HEK293 (cell line): ENCODE results near the gene ANKEF1.

Source experiments
- REST ChIP-seq: fragments of 450-650 bp; formaldehyde crosslinking; IDR thresholded peaks from 2 replicates; pipeline ENCODE4 v1.5.1; 2016; ENCODE audit warnings: missing biosample characterization, missing genetic modification characterization
- SP2 ChIP-seq: fragments of 450-650 bp; formaldehyde crosslinking; IDR thresholded peaks from 2 replicates; pipeline ENCODE4 v1.5.1; 2016; ENCODE audit warnings: missing biosample characterization, missing genetic modification characterization
- ZNF121 ChIP-seq: fragments of 450-650 bp; formaldehyde crosslinking; IDR thresholded peaks from 2 replicates; pipeline ENCODE4 v1.5.1; 2016; ENCODE audit warnings: missing biosample characterization, missing genetic modification characterization
- ZNF24 ChIP-seq: fragments of 450-650 bp; formaldehyde crosslinking; IDR thresholded peaks from 2 replicates; pipeline ENCODE4 v1.5.1; 2016; ENCODE audit warnings: missing biosample characterization, missing genetic modification characterization
- ZNF274 ChIP-seq, 2 experiments: fragments of 200-500 bp in 1 of 2; fragments of 450-650 bp in 1 of 2; sonication (Bioruptor generic) in 1 of 2; formaldehyde crosslinking in 1 of 2; IDR thresholded peaks; 2 replicates each; pipeline versions ENCODE4 v1.5.1 to v1.6.1; 2014 to 2016; ENCODE audit warnings: borderline replicate concordance in 1 of 2, inconsistent platforms in 1 of 2, low read length in 1 of 2, missing biosample characterization in 1 of 2, missing genetic modification characterization in 1 of 2
- ZNF335 ChIP-seq: fragments of 450-650 bp; formaldehyde crosslinking; conservative IDR thresholded peaks from 2 replicates; pipeline ENCODE4 v1.5.1; 2016; ENCODE audit warnings: missing biosample characterization, missing genetic modification characterization
- ZNF555 ChIP-seq: fragments of 450-650 bp; formaldehyde crosslinking; conservative IDR thresholded peaks from 2 replicates; pipeline ENCODE4 v1.5.1; 2017; ENCODE audit warnings: missing biosample characterization, mild to moderate bottlenecking, missing genetic modification characterization, inconsistent platforms
- ZNF701 ChIP-seq: fragments of 450-650 bp; formaldehyde crosslinking; IDR thresholded peaks from 2 replicates; pipeline ENCODE4 v1.5.1; 2016; ENCODE audit warnings: missing biosample characterization, missing genetic modification characterization
- TF ChIP-seq, protein P1 (sequence below): fragments of 450-650 bp; formaldehyde crosslinking; IDR thresholded peaks from 2 replicates; pipeline ENCODE4 v1.5.1; 2016; ENCODE audit warnings: missing biosample characterization, missing genetic modification characterization
- TF ChIP-seq, protein P2 (sequence below): fragments of 450-650 bp; formaldehyde crosslinking; IDR thresholded peaks from 2 replicates; pipeline ENCODE4 v1.5.1; 2016; ENCODE audit warnings: missing biosample characterization, missing genetic modification characterization, low read depth
- TF ChIP-seq, protein P3 (sequence below): sonication (generic); formaldehyde crosslinking; IDR thresholded peaks from 2 replicates; pipeline ENCODE4 v1.8.1; 2022; ENCODE audit warnings: mild to moderate bottlenecking, moderate library complexity, missing genetic modification reagents

GRCh38 chr20:9999645-10000044, 35.1 kb upstream of the ANKEF1 start:
- TF ChIP-seq, protein P1, sequence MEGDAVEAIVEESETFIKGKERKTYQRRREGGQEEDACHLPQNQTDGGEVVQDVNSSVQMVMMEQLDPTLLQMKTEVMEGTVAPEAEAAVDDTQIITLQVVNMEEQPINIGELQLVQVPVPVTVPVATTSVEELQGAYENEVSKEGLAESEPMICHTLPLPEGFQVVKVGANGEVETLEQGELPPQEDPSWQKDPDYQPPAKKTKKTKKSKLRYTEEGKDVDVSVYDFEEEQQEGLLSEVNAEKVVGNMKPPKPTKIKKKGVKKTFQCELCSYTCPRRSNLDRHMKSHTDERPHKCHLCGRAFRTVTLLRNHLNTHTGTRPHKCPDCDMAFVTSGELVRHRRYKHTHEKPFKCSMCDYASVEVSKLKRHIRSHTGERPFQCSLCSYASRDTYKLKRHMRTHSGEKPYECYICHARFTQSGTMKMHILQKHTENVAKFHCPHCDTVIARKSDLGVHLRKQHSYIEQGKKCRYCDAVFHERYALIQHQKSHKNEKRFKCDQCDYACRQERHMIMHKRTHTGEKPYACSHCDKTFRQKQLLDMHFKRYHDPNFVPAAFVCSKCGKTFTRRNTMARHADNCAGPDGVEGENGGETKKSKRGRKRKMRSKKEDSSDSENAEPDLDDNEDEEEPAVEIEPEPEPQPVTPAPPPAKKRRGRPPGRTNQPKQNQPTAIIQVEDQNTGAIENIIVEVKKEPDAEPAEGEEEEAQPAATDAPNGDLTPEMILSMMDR, result no peak
- TF ChIP-seq REST (tag by site-specific recombination) (no peak), SP2 (no peak), ZNF335 (tag by site-specific recombination) (no peak), ZNF121 (tag by site-specific recombination) (no peak), ZNF701 (tag by site-specific recombination) (no peak), ZNF274 (IDR thresholded peaks at IDR 0.05; ENCODE audit: low read length) (no peak), ZNF274 (tag by site-specific recombination; IDR thresholded peaks at IDR 0.05; ENCODE audit: borderline replicate concordance) (no peak), ZNF555 (tag by site-specific recombination) (no peak), ZNF24 (tag by site-specific recombination) (no peak)
- TF ChIP-seq, protein P2, sequence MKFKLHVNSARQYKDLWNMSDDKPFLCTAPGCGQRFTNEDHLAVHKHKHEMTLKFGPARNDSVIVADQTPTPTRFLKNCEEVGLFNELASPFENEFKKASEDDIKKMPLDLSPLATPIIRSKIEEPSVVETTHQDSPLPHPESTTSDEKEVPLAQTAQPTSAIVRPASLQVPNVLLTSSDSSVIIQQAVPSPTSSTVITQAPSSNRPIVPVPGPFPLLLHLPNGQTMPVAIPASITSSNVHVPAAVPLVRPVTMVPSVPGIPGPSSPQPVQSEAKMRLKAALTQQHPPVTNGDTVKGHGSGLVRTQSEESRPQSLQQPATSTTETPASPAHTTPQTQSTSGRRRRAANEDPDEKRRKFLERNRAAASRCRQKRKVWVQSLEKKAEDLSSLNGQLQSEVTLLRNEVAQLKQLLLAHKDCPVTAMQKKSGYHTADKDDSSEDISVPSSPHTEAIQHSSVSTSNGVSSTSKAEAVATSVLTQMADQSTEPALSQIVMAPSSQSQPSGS (tag by site-specific recombination), result no peak
- TF ChIP-seq, protein P3, sequence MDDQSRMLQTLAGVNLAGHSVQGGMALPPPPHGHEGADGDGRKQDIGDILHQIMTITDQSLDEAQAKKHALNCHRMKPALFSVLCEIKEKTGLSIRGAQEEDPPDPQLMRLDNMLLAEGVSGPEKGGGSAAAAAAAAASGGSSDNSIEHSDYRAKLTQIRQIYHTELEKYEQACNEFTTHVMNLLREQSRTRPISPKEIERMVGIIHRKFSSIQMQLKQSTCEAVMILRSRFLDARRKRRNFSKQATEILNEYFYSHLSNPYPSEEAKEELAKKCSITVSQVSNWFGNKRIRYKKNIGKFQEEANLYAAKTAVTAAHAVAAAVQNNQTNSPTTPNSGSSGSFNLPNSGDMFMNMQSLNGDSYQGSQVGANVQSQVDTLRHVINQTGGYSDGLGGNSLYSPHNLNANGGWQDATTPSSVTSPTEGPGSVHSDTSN, result no peak
